Adrenal gland (tissue), 12 donors: ENCODE measurements around the gene ST7. TPM values are rescaled to one million over a fixed set of nuclear protein-coding genes. Genes with fewer than 3 reads are reported as not detected.

ENCODE experiments used
- DNase-seq, 7 donors: peaks; one replicate each; pipeline ENCODE4 v3.0.0-alpha.2; 2019 to 2020
- H3K27ac ChIP-seq, 5 donors: fragments of 200-600 bp; sonication (generic) in 4 of 5; 1 replicate in 3 of 5; 2 replicates in 2 of 5; pipeline versions ENCODE4 v1.5.1 to v1.8.0; 2016 to 2020; ENCODE audit warnings: mild to moderate bottlenecking in 1 of 5
- H3K27me3 ChIP-seq: fragments of 200-600 bp; 2 replicates; pipeline ENCODE4 v1.8.0; 2021
- H3K36me3 ChIP-seq, 2 donors: fragments of 200-600 bp; replicated peaks in 1 of 2; 1 replicate in 1 of 2; 2 replicates in 1 of 2; pipeline versions ENCODE4 v1.5.1 to v1.8.0; 2018 to 2022
- H3K4me1 ChIP-seq, 2 donors: fragments of 200-600 bp; replicated peaks in 1 of 2; 1 replicate in 1 of 2; 2 replicates in 1 of 2; pipeline versions ENCODE4 v1.5.1 to v1.8.0; 2018 to 2021
- H3K4me3 ChIP-seq, 4 donors: fragments of 200-600 bp; sonication (generic) in 3 of 4; one replicate each; pipeline ENCODE4 v1.5.1; 2016 to 2018
- H3K9me3 ChIP-seq, 3 donors: fragments of 200-600 bp; sonication (generic) in 1 of 3; replicated peaks in 1 of 3; 1 replicate in 2 of 3; 2 replicates in 1 of 3; pipeline versions ENCODE4 v1.5.1 to v1.8.0; 2016 to 2021
- POLR2A ChIP-seq, 2 donors: fragments of 450-650 bp; IDR thresholded peaks; one replicate each; pipeline ENCODE4 v1.6.1; 2017; ENCODE audit warnings: antibody characterized with exemption in 2 of 2, mild to moderate bottlenecking in 2 of 2, moderate library complexity in 1 of 2
- WGBS, 4 donors: extraction: QIAGEN DNeasy Blood & Tissue Kit in 2 of 4; methylation state at CpG; one replicate each; pipeline versions ENCODE4 v1.1.5 to v1.1.7; 2013 to 2017; 5-methylcytosine and 5-hydroxymethylcytosine counted together
- intact Hi-C, 2 donors: fragments of 100-400 bp; cut with DNase I; formaldehyde crosslinking; loops; one replicate each; pipeline versions ENCODE4 v1.14.1 to v1.15.0; 2022 to 2023
- polyA plus RNA-seq, 3 donors: library from polyadenylated mRNA; stranded (reverse); fragments of 200-250 nt in 2 of 3; fragments of 350-450 nt in 1 of 3; fragmentation: Illumina TruSeq in 1 of 3; extraction: RNeasy Lipid Tissue Mini Kit (QIAGEN cat#74804) in 1 of 3; gene quantifications; one replicate each; pipeline ENCODE4 v1.2.3, GENCODE V29; 2013 to 2014
- total RNA-seq, 9 donors: library from RNA; depleted of rRNA in 4 of 9; stranded (reverse); fragments of >200 nt in 4 of 9; fragments of 120-200 nt in 1 of 9; fragmentation: NEBNext Ultra II Directional in 1 of 9; extraction: Animal tissue kit (Norgen Biotek cat#: 25700) in 1 of 9; gene quantifications; one replicate each; pipeline versions ENCODE4 v1.1.0 to v1.2.4, GENCODE V29; 2013 to 2023
- TF ChIP-seq, protein P1 (sequence below), 6 experiments: fragments of 450-650 bp in 4 of 6; fragments of 200-600 bp in 2 of 6; sonication (generic) in 1 of 6; IDR thresholded peaks; 1 replicate in 5 of 6; 2 replicates in 1 of 6; pipeline versions ENCODE4 v1.5.1 to v1.8.0; 2016 to 2021; ENCODE audit warnings: antibody characterized with exemption in 6 of 6, mild to moderate bottlenecking in 2 of 6, moderate library complexity in 1 of 6
- donor health status: healthy with polysubstance abuse.
- donor health status: Bipolar disorder and iron deficiency.
- donor health status: DM: yes; HTN: yes; CAD: no.
- donor health status: DM: no; HTN: no; CAD: no.
- donor health status: DM: no; HTN: no; CAD: no.
- donor health status: DM: yes; HTN: yes; CAD: no.

The ST7 gene
- total and polyA plus RNA-seq, 12 donors: 15.7 to 69.9 (median 33.1) TPM

DNA sequence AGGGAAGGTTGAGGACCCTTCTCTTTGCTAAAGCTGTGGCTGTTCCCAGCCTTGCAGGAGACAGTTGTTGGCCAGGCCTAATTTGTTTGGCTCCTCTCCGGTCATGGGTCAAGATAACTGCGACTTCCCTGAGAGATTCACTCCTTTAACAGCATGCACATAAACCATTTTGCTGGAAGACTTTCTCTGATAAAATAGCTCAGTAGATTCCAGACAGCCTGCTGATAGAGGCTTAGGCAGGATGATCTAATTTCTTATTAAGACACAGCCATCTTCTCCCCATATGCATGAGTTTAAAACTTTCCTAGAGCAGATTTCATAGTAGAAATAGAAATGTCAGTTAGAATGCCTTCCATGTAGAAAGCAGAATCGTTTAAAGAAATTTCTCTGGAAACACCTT, 187.6 kb downstream of the ST7 start:
- Histone ChIP-seq H3K36me3 (no peaks in the 10 kb centered on the region), H3K4me3 (no peak overlapping the region), H3K4me1 (no peaks in the 10 kb centered on the region), H3K27ac (no peak overlapping the region), H3K9me3 (no peaks in the 10 kb centered on the region), H3K27me3 (no peaks in the 10 kb centered on the region)
- TF ChIP-seq, protein P1, sequence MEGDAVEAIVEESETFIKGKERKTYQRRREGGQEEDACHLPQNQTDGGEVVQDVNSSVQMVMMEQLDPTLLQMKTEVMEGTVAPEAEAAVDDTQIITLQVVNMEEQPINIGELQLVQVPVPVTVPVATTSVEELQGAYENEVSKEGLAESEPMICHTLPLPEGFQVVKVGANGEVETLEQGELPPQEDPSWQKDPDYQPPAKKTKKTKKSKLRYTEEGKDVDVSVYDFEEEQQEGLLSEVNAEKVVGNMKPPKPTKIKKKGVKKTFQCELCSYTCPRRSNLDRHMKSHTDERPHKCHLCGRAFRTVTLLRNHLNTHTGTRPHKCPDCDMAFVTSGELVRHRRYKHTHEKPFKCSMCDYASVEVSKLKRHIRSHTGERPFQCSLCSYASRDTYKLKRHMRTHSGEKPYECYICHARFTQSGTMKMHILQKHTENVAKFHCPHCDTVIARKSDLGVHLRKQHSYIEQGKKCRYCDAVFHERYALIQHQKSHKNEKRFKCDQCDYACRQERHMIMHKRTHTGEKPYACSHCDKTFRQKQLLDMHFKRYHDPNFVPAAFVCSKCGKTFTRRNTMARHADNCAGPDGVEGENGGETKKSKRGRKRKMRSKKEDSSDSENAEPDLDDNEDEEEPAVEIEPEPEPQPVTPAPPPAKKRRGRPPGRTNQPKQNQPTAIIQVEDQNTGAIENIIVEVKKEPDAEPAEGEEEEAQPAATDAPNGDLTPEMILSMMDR (IDR thresholded peaks at IDR 0.05): no peak
- no peak for TF ChIP-seq POLR2A (IDR thresholded peaks at IDR 0.05)
- 65 to 74% (median 68%) methylated on average over 3 of the region's 3 CpGs for WGBS, 4 donors
- intact Hi-C loops: no loop called here
- no peak for DNase-seq

DNA sequence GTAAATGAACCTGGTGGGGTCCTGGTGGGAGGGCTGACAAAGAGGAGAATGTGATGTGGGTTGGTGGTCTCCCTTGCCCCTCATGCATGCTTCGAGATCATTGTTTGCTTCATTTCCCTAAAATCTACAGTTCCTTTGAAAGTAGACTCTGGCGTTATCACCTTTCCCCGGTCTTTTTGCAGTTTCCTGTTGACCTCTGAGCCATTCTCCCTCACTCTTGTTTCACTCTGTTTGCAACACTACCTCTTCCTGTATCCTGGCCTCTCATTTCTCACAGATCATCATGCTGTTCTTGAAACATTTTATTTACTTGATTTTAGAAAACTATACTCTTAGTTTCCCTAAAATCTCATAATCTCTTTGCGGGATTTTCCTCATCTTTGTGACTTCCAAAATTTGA, 189.8 kb downstream of the ST7 start:
- Histone ChIP-seq H3K27ac (no peak overlapping the region), H3K9me3 (no peaks in the 10 kb centered on the region), H3K36me3 (no peaks in the 10 kb centered on the region), H3K4me3 (no peak overlapping the region), H3K27me3 (no peaks in the 10 kb centered on the region), H3K4me1 (no peaks in the 10 kb centered on the region)
- DNase-seq: no peak
- intact Hi-C loops: no loop called here
- 65 to 80% (median 77%) methylated on average over 4 of the region's 4 CpGs for WGBS, 4 donors
- TF ChIP-seq POLR2A (IDR thresholded peaks at IDR 0.05): no peak
- TF ChIP-seq, protein P1 (IDR thresholded peaks at IDR 0.05): no peak

DNA sequence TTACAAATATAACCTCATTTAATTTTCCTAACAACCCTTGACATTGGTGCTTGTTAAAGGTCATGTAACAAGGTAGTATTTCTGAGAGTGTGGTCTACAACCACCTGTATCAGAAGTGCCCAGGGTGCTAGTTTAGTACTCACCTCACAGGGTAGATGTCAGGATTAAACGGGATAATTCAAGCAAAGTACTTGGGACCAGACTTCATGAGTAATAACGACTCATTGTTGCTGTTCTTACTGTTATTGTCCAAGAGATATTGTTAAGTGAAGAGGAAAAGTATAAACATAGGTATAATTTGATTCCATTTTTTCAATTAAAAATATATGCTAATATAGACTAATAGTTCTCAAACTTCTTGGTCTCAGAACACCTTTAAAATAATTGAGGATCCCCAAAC, 190.3 kb downstream of the ST7 start:
- no peak for TF ChIP-seq POLR2A (IDR thresholded peaks at IDR 0.05)
- TF ChIP-seq, protein P1 (IDR thresholded peaks at IDR 0.05): no peak
- no peak for DNase-seq
- intact Hi-C loops: no loop called here
- H3K4me1 ChIP-seq: no peaks in the 10 kb centered on the region
- no peak overlapping the region for H3K4me3 ChIP-seq
- H3K36me3 ChIP-seq: no peaks in the 10 kb centered on the region
- H3K27ac ChIP-seq: no peak overlapping the region
- H3K27me3 ChIP-seq: no peaks in the 10 kb centered on the region
- no peaks in the 10 kb centered on the region for H3K9me3 ChIP-seq
- 89 to 95% (median 92%) methylated on average over 2 of the region's 2 CpGs for WGBS, 4 donors

DNA sequence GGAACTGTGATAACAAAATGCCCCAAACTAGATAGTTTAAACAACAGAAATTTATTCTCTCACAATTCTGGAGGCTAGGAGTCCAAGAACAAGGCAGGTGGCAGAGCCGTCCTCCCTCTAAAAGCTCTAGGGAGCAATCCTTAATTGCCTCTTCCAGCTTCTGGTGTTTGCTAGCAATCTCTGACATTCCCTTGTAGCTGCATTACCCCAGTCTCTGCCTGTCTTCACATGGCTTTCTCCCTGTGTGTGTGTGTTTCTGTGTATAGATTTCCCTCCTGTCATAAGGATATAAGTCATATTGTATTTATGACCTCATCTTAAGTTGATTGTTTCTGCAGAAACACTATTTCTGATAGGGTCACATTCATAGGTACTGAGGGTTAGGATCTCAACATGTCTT, 192.0 kb downstream of the ST7 start:
- H3K4me3 ChIP-seq: no peak overlapping the region
- H3K27me3 ChIP-seq: no peaks in the 10 kb centered on the region
- H3K36me3 ChIP-seq: no peaks in the 10 kb centered on the region
- 70 to 94% (median 87%) methylated on average over 1 of the region's 1 CpG for WGBS, 4 donors
- no peaks in the 10 kb centered on the region for H3K4me1 ChIP-seq
- intact Hi-C loops: no loop called here
- no peaks in the 10 kb centered on the region for H3K9me3 ChIP-seq
- H3K27ac ChIP-seq: no peak overlapping the region
- no peak for TF ChIP-seq POLR2A (IDR thresholded peaks at IDR 0.05)
- TF ChIP-seq, protein P1 (IDR thresholded peaks at IDR 0.05): no peak
- no peak for DNase-seq
